ENCODE measurements around the gene PRDM8. TPM values are rescaled to one million over a fixed set of nuclear protein-coding genes. Genes with fewer than 3 reads are reported as not detected.

PRDM8 gene
- total RNA-seq, 1 donor from 2014 or later, result 11.6 TPM

DNA sequence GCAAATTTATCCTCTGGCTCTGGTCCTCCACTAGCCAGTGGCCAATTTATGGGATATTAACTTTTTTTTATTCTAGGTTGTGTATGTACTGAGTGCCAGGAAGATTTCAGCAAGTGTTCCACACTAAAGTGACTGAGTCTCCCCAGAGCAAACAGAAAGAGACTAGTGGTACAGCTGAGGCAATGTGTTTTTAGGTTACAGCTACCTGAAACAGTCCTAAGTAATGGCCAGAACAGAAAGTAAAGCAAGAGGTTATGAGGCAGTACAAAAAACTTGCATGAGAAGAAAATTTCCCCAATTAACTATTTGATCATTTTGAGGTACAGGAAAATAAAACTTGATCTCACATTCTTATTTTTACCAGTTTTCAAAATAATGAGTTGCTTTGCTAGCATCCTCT lies 31.2 kb downstream of the PRDM8 start:
- TF ChIP-seq, protein P1, sequence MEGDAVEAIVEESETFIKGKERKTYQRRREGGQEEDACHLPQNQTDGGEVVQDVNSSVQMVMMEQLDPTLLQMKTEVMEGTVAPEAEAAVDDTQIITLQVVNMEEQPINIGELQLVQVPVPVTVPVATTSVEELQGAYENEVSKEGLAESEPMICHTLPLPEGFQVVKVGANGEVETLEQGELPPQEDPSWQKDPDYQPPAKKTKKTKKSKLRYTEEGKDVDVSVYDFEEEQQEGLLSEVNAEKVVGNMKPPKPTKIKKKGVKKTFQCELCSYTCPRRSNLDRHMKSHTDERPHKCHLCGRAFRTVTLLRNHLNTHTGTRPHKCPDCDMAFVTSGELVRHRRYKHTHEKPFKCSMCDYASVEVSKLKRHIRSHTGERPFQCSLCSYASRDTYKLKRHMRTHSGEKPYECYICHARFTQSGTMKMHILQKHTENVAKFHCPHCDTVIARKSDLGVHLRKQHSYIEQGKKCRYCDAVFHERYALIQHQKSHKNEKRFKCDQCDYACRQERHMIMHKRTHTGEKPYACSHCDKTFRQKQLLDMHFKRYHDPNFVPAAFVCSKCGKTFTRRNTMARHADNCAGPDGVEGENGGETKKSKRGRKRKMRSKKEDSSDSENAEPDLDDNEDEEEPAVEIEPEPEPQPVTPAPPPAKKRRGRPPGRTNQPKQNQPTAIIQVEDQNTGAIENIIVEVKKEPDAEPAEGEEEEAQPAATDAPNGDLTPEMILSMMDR (IDR thresholded peaks at IDR 0.05), result no peak
- POLR2A ChIA-PET, result no interaction called here
- DNase-seq (no peak), ATAC-seq (ENCODE audit: low read depth) (no peak)
- CTCF ChIA-PET, result no interaction called here
- Mint-ChIP-seq H3K9me3 (no peaks in the 10 kb centered on the region), H3K27ac (no peak overlapping the region), H3K4me1 (peaks cover 5% of the 10 kb centered on the region), H3K36me3 (ENCODE audit: low read depth) (no peaks in the 10 kb centered on the region), H3K4me3 (no peak overlapping the region), H3K27me3 (peaks cover 9% of the 10 kb centered on the region)
- intact Hi-C loops (cut with micrococcal nuclease), result no loop called here

DNA sequence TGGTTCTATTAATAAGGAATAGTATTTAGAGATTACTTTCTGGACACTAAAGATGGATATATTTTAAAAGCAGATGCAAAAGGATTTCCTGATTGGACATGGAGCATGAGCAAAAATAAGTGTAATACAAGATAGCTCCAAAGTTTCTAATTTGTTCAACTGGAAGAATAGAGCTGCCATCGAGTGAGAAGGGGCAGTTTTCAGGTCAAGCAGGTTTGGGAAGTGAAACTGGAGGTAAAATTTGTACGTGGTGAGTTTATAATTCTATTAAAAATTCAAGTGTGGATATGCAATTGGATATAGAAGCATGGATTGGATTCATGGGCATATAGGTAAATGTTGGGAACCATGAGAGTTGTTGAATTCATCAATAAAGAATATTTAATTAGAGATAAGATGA lies 31.8 kb downstream of the PRDM8 start:
- Mint-ChIP-seq H3K9me3 (no peaks in the 10 kb centered on the region), H3K27ac (no peak overlapping the region), H3K4me1 (peaks cover 5% of the 10 kb centered on the region), H3K4me3 (no peak overlapping the region), H3K36me3 (ENCODE audit: low read depth) (no peaks in the 10 kb centered on the region), H3K27me3 (peaks cover 9% of the 10 kb centered on the region)
- TF ChIP-seq, protein P1 (IDR thresholded peaks at IDR 0.05), result no peak
- ATAC-seq (ENCODE audit: low read depth) (no peak), DNase-seq (no peak)
- POLR2A ChIA-PET, result no interaction called here
- intact Hi-C loops (cut with micrococcal nuclease), result no loop called here
- CTCF ChIA-PET, result no interaction called here

DNA sequence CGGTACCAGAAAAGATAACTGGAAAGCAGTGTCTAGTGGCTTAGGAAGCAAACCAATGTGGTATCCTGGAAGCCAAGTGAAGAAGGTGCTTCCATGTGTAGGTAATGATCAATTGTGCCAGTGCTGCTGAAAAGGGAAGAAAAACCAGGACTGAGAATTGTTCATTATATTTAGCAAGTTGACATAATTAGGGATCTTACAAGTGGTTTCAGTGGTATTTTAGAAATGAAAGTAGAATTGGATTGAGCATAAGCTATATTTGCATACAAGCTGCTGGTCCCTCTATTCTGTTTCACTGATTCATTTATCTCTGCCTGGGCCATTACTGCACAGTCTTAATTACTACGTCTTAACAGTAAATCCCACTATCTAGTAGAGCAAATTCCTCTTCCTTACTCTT lies 32.3 kb downstream of the PRDM8 start:
- intact Hi-C loops (cut with micrococcal nuclease), result no loop called here
- TF ChIP-seq, protein P1 (IDR thresholded peaks at IDR 0.05), result no peak
- Mint-ChIP-seq H3K4me3 (no peak overlapping the region), H3K27ac (no peak overlapping the region), H3K36me3 (ENCODE audit: low read depth) (no peaks in the 10 kb centered on the region), H3K9me3 (no peaks in the 10 kb centered on the region), H3K4me1 (peaks cover 5% of the 10 kb centered on the region), H3K27me3 (peaks cover 9% of the 10 kb centered on the region)
- ChIA-PET POLR2A (no interaction called here), CTCF (no interaction called here)
- DNase-seq, result no peak
- no peak for ATAC-seq (ENCODE audit: low read depth)

DNA sequence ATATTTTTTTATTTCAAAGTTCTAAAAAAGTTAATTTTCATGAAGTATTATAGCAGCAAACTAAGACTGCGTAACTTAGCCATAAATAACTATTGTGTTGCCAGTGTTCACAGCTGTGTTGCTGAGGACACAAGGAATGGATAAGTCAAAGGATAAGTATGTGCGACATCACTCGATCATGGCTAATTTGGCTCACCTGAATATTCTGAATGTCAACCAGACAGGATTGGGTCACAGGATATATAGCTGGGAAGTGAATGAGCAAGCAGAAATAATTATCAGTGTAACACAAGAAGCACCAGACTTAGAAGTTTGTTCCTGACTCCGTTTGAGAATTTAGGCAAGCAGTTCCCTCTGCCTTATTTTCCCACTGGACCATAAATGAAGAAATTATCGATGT lies 33.9 kb downstream of the PRDM8 start:
- ATAC-seq (ENCODE audit: low read depth) (no peak), DNase-seq (no peak)
- POLR2A ChIA-PET, result no interaction called here
- CTCF ChIA-PET, result interaction anchor here (1.5 kb wide), 1 partner anchor 29 kb away, joined by 4 read pairs; no protein-coding TSS in a partner anchor
- Mint-ChIP-seq H3K4me1 (peaks cover 5% of the 10 kb centered on the region), H3K9me3 (no peaks in the 10 kb centered on the region), H3K36me3 (ENCODE audit: low read depth) (no peaks in the 10 kb centered on the region), H3K4me3 (no peak overlapping the region), H3K27me3 (peaks cover 12% of the 10 kb centered on the region), H3K27ac (no peak overlapping the region)
- intact Hi-C loops (cut with micrococcal nuclease), result no loop called here
- TF ChIP-seq, protein P1 (IDR thresholded peaks at IDR 0.05), result no peak

DNA sequence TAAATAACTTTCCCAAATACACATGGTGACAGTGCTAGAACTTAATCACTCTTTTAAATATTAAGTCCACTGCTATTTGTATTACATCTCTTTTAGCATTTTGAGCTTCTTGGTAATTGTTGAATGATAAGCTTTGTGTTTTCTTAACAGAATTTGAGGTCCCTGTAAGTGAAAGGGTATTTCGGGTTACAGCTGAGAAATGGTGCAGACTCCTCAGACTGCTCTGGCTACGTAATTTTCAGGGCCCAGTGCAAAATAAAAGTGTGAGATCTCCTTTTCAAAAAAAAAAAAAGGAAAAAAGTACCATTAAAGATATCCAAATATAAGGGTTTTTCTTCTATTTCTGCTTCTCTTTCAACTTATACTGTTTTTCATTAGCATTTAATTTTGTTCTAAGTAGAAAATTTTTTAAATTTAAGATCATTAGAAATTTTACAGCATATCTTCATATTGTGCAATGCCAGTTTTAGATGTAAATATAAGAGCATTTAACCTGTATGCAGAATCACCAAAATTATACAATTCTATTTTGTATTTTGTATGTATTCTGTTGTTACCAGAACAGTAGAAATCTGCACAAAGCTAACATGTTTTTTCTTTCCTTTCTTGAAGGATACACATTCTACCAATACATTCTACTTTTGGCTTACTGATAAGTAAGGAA lies 35.5 kb downstream of the PRDM8 start:
- H3K4me3 Mint-ChIP-seq, result no peak overlapping the region
- intact Hi-C loops (cut with micrococcal nuclease), result no loop called here
- no peak overlapping the region for H3K27ac Mint-ChIP-seq
- ATAC-seq (ENCODE audit: low read depth), result no peak
- no peak for DNase-seq
- H3K9me3 Mint-ChIP-seq, result no peaks in the 10 kb centered on the region
- CTCF ChIA-PET, result interaction anchor here (1.5 kb wide), 1 partner anchor 31 kb away, joined by 4 read pairs; no protein-coding TSS in a partner anchor
- TF ChIP-seq, protein P1 (IDR thresholded peaks at IDR 0.05), result no peak
- POLR2A ChIA-PET, result no interaction called here
- peaks cover 11% of the 10 kb centered on the region for H3K27me3 Mint-ChIP-seq
- no peaks in the 10 kb centered on the region for H3K36me3 Mint-ChIP-seq (ENCODE audit: low read depth)
- H3K4me1 Mint-ChIP-seq, result peaks cover 5% of the 10 kb centered on the region

Data from activated B cell treated with CpG ODN at 0.5 μM for 24 hours (primary cell).